Measurements from ENCODE around the gene TTC7B. TPM values are rescaled to one million over a fixed set of nuclear protein-coding genes. Genes with fewer than 3 reads are reported as not detected.

Gene TTC7B
- polyA plus RNA-seq, 1 donor (not counting 4 experiments of a cell fraction or from before 2014, with no cell fraction given): 21.4 TPM

GRCh38 chr14:90652626-90653025 lies 163.6 kb downstream of the TTC7B start:
- Histone ChIP-seq H3K9me1 (ENCODE audit: control insufficient read depth, extremely low read depth, insufficient read depth, low read length) (no peaks in the 10 kb centered on the region), H3K4me3 (ENCODE audit: control insufficient read depth in 2 of 3, extremely low read depth in 1 of 3, insufficient read depth in 2 of 3, low read depth in 1 of 3, low read length in 3 of 3) (no peak overlapping the region), H3K4me2 (ENCODE audit: control insufficient read depth, extremely low read depth, insufficient read depth, low read depth, low read length) (no peak overlapping the region), H4K20me1 (ENCODE audit: control insufficient read depth, extremely low read depth, insufficient read depth, low read length) (no peaks in the 10 kb centered on the region), H3K9me3 (ENCODE audit: control insufficient read depth, low read depth, low read length) (no peaks in the 10 kb centered on the region), H3K9ac (ENCODE audit: control insufficient read depth, extremely low read depth, insufficient read depth, low read length) (no peak overlapping the region), H2AFZ (ENCODE audit: control insufficient read depth, low read length) (no peak overlapping the region), H3K4me1 (ENCODE audit: control insufficient read depth, extremely low read depth, insufficient read depth, low read length) (no peaks in the 10 kb centered on the region), H3K36me3 (ENCODE audit: control insufficient read depth in 2 of 2, extremely low read depth in 1 of 2, insufficient read depth in 2 of 2, low read length in 2 of 2) (peaks cover 2 to 6% of the 10 kb centered on the region in 2 experiments), H3K27ac (ENCODE audit: control insufficient read depth, insufficient read depth, low read length) (no peak overlapping the region), H3K79me2 (ENCODE audit: control insufficient read depth, insufficient read depth, low read length) (no peaks in the 10 kb centered on the region), H3K27me3 (ENCODE audit: control insufficient read depth, extremely low read depth, insufficient read depth, low read length) (no peaks in the 10 kb centered on the region)
- dilution Hi-C loops (cut with MboI; ENCODE audit: extremely low pct_ligation_motif_present, low sequenced_read_pairs): no loop called here
- FAIRE-seq (no peak), DNase-seq (ENCODE audit: low read depth, low spot score) (no peak)
- TF ChIP-seq EZH2 (IDR thresholded peaks at IDR 0.05; ENCODE audit: low read length) (no peak), CTCF (optimal IDR thresholded peaks at IDR 0.05 in 1 of 3, IDR thresholded peaks at IDR 0.05 in 1 of 3, conservative IDR thresholded peaks at IDR 0.05 in 1 of 3; ENCODE audit: extremely low read depth in 1 of 3, insufficient read depth in 2 of 3, low read length in 3 of 3) (no peak)

GRCh38 chr14:90651976-90652560 lies 164.2 kb downstream of the TTC7B start:
- FAIRE-seq (no peak), DNase-seq (ENCODE audit: low read depth, low spot score) (no peak)
- Histone ChIP-seq H3K4me3 (ENCODE audit: control insufficient read depth in 2 of 3, extremely low read depth in 1 of 3, insufficient read depth in 2 of 3, low read depth in 1 of 3, low read length in 3 of 3) (no peak overlapping the region), H3K9me1 (ENCODE audit: control insufficient read depth, extremely low read depth, insufficient read depth, low read length) (no peaks in the 10 kb centered on the region), H4K20me1 (ENCODE audit: control insufficient read depth, extremely low read depth, insufficient read depth, low read length) (no peaks in the 10 kb centered on the region), H3K9me3 (ENCODE audit: control insufficient read depth, low read depth, low read length) (no peaks in the 10 kb centered on the region), H2AFZ (ENCODE audit: control insufficient read depth, low read length) (no peak overlapping the region), H3K9ac (ENCODE audit: control insufficient read depth, extremely low read depth, insufficient read depth, low read length) (no peak overlapping the region), H3K27me3 (ENCODE audit: control insufficient read depth, extremely low read depth, insufficient read depth, low read length) (no peaks in the 10 kb centered on the region), H3K4me2 (ENCODE audit: control insufficient read depth, extremely low read depth, insufficient read depth, low read depth, low read length) (no peak overlapping the region), H3K36me3 (ENCODE audit: control insufficient read depth in 2 of 2, extremely low read depth in 1 of 2, insufficient read depth in 2 of 2, low read length in 2 of 2) (peaks cover 0 to 2% of the 10 kb centered on the region in 2 experiments), H3K27ac (ENCODE audit: control insufficient read depth, insufficient read depth, low read length) (no peak overlapping the region), H3K4me1 (ENCODE audit: control insufficient read depth, extremely low read depth, insufficient read depth, low read length) (no peaks in the 10 kb centered on the region), H3K79me2 (ENCODE audit: control insufficient read depth, insufficient read depth, low read length) (no peaks in the 10 kb centered on the region)
- dilution Hi-C loops (cut with MboI; ENCODE audit: extremely low pct_ligation_motif_present, low sequenced_read_pairs): no loop called here
- no peak for TF ChIP-seq EZH2 (IDR thresholded peaks at IDR 0.05; ENCODE audit: low read length)
- no peak for TF ChIP-seq CTCF (optimal IDR thresholded peaks at IDR 0.05 in 1 of 3, IDR thresholded peaks at IDR 0.05 in 1 of 3, conservative IDR thresholded peaks at IDR 0.05 in 1 of 3; ENCODE audit: extremely low read depth in 1 of 3, insufficient read depth in 2 of 3, low read length in 3 of 3)

Measured in keratinocyte (primary cell).